ENCODE data around the gene ZC3H4.

DNA sequence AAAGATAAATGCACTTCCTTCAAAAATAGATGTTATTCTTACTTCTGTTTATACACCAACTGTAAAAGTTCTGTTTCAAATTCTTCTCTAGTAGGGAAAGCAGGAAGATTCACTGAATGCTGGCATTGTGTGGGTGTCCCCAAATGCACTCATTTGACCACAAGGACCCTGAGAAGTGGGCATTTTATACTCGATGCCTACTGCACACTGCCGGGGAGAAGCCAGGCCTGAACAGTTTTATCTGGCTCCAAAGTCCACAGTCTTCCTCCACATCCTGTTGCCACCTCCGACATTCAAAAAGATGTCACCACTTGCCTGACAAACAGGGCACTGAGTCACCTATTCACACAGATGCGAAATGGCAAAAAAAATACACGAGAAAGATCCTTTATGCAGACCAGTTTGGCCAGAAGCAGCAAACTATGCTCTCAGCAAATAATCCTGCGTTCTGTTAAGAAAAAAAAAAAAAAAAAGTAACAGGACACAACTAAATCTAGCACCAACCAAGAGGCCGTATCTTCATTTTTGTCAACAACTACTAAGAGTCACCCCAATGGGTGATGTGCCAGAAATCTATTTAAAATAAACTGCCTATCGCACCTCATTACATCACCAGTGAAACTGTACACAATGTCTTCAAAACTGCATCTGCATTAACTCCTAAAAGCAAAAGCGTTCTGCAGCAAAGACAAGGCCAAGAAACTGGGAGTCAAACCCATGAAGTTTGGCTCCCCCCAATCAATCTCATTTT is 6.2 kb downstream of the ZC3H4 start:
- TF ChIP-seq JUND (IDR thresholded peaks at IDR 0.05; ENCODE audit: low read depth, low read length) (no peak), FOXK2 (IDR thresholded peaks at IDR 0.05) (no peak), ZNF217 (IDR thresholded peaks at IDR 0.05) (no peak), FOS (IDR thresholded peaks at IDR 0.05; ENCODE audit: borderline replicate concordance, extremely low read depth, insufficient read length) (no peak), IRF4 (IDR thresholded peaks at IDR 0.05; ENCODE audit: low read depth, low read length) (no peak), SMC3 (IDR thresholded peaks at IDR 0.05; ENCODE audit: borderline replicate concordance, low read length) (no peak), HDGF (IDR thresholded peaks at IDR 0.05) (no peak), SMAD1 (IDR thresholded peaks at IDR 0.05; ENCODE audit: low read depth, partially characterized antibody) (no peak), ZNF274 (IDR thresholded peaks at IDR 0.05; ENCODE audit: insufficient read depth, insufficient read length) (no peak)
- TF ChIP-seq, protein P1, sequence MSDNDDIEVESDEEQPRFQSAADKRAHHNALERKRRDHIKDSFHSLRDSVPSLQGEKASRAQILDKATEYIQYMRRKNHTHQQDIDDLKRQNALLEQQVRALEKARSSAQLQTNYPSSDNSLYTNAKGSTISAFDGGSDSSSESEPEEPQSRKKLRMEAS (IDR thresholded peaks at IDR 0.05; ENCODE audit: low read depth, low read length) = no peak
- TF ChIP-seq, protein P2, sequence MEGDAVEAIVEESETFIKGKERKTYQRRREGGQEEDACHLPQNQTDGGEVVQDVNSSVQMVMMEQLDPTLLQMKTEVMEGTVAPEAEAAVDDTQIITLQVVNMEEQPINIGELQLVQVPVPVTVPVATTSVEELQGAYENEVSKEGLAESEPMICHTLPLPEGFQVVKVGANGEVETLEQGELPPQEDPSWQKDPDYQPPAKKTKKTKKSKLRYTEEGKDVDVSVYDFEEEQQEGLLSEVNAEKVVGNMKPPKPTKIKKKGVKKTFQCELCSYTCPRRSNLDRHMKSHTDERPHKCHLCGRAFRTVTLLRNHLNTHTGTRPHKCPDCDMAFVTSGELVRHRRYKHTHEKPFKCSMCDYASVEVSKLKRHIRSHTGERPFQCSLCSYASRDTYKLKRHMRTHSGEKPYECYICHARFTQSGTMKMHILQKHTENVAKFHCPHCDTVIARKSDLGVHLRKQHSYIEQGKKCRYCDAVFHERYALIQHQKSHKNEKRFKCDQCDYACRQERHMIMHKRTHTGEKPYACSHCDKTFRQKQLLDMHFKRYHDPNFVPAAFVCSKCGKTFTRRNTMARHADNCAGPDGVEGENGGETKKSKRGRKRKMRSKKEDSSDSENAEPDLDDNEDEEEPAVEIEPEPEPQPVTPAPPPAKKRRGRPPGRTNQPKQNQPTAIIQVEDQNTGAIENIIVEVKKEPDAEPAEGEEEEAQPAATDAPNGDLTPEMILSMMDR (IDR thresholded peaks at IDR 0.05 in 2 of 3, conservative IDR thresholded peaks at IDR 0.05 in 1 of 3; ENCODE audit: control insufficient read depth in 2 of 3, extremely low read depth in 1 of 3, insufficient read depth in 1 of 3, low read depth in 3 of 3, low read length in 3 of 3) = no peak
- TF ChIP-seq, protein P3, sequence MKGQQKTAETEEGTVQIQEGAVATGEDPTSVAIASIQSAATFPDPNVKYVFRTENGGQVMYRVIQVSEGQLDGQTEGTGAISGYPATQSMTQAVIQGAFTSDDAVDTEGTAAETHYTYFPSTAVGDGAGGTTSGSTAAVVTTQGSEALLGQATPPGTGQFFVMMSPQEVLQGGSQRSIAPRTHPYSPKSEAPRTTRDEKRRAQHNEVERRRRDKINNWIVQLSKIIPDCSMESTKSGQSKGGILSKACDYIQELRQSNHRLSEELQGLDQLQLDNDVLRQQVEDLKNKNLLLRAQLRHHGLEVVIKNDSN (IDR thresholded peaks at IDR 0.05; ENCODE audit: borderline replicate concordance, extremely low read length, insufficient read depth, low read depth, low read length) = no peak
- TF ChIP-seq, protein P4, sequence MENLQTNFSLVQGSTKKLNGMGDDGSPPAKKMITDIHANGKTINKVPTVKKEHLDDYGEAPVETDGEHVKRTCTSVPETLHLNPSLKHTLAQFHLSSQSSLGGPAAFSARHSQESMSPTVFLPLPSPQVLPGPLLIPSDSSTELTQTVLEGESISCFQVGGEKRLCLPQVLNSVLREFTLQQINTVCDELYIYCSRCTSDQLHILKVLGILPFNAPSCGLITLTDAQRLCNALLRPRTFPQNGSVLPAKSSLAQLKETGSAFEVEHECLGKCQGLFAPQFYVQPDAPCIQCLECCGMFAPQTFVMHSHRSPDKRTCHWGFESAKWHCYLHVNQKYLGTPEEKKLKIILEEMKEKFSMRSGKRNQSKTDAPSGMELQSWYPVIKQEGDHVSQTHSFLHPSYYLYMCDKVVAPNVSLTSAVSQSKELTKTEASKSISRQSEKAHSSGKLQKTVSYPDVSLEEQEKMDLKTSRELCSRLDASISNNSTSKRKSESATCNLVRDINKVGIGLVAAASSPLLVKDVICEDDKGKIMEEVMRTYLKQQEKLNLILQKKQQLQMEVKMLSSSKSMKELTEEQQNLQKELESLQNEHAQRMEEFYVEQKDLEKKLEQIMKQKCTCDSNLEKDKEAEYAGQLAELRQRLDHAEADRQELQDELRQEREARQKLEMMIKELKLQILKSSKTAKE (IDR thresholded peaks at IDR 0.05; ENCODE audit: low read depth, poor library complexity, severe bottlenecking) = no peak
- TF ChIP-seq, protein P5, sequence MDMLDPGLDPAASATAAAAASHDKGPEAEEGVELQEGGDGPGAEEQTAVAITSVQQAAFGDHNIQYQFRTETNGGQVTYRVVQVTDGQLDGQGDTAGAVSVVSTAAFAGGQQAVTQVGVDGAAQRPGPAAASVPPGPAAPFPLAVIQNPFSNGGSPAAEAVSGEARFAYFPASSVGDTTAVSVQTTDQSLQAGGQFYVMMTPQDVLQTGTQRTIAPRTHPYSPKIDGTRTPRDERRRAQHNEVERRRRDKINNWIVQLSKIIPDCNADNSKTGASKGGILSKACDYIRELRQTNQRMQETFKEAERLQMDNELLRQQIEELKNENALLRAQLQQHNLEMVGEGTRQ (IDR thresholded peaks at IDR 0.05; ENCODE audit: borderline replicate concordance, low read depth, low read length) = no peak

All from GM12878 (cell line).